Spleen (tissue), 13 donors: ENCODE data around the gene THUMPD1. TPM values are rescaled to one million over a fixed set of nuclear protein-coding genes. Genes with fewer than 3 reads are reported as not detected.

Experiments
- DNase-seq: peaks from one replicate; pipeline ENCODE4 v3.0.0-alpha.2; 2020
- H3K27ac ChIP-seq, 8 donors: fragments of 200-600 bp; sonication (generic) in 7 of 8; 1 replicate in 4 of 8; 2 replicates in 4 of 8; pipeline versions ENCODE4 v1.5.0 to v1.8.0; 2016 to 2021; ENCODE audit warnings: inconsistent platforms in 4 of 8, mild to moderate bottlenecking in 4 of 8, moderate library complexity in 1 of 8
- H3K27me3 ChIP-seq, 7 donors: fragments of 200-600 bp; sonication (generic) in 6 of 7; replicated peaks in 1 of 7; 1 replicate in 4 of 7; 2 replicates in 3 of 7; pipeline versions ENCODE4 v1.5.0 to v1.8.0; 2016 to 2021; ENCODE audit warnings: inconsistent platforms in 3 of 7, mild to moderate bottlenecking in 1 of 7
- H3K36me3 ChIP-seq, 6 donors: fragments of 200-600 bp; sonication (generic) in 5 of 6; 1 replicate in 4 of 6; 2 replicates in 2 of 6; pipeline versions ENCODE4 v1.5.0 to v1.8.0; 2016 to 2021; ENCODE audit warnings: inconsistent platforms in 2 of 6
- H3K4me1 ChIP-seq, 6 donors: fragments of 200-600 bp; sonication (generic) in 5 of 6; 1 replicate in 3 of 6; 2 replicates in 3 of 6; pipeline versions ENCODE4 v1.5.0 to v1.8.0; 2016 to 2021; ENCODE audit warnings: inconsistent platforms in 3 of 6
- H3K4me3 ChIP-seq, 8 donors: fragments of 200-600 bp; sonication (generic) in 7 of 8; 1 replicate in 4 of 8; 2 replicates in 4 of 8; pipeline versions ENCODE4 v1.5.0 to v1.8.0; 2016 to 2021; ENCODE audit warnings: inconsistent platforms in 4 of 8, mild to moderate bottlenecking in 4 of 8, moderate library complexity in 2 of 8
- H3K9me3 ChIP-seq, 8 donors: fragments of 200-600 bp; sonication (generic) in 7 of 8; 1 replicate in 4 of 8; 2 replicates in 4 of 8; pipeline versions ENCODE4 v1.5.0 to v1.8.0; 2016 to 2021; ENCODE audit warnings: inconsistent platforms in 4 of 8
- POLR2A ChIP-seq, 3 donors: fragments of 450-650 bp; IDR thresholded peaks; one replicate each; pipeline ENCODE4 v1.5.1; 2017; ENCODE audit warnings: antibody characterized with exemption in 3 of 3, mild to moderate bottlenecking in 1 of 3
- POLR2AphosphoS5 ChIP-seq, 3 donors: sonication (generic); formaldehyde crosslinking; IDR thresholded peaks; one replicate each; pipeline ENCODE4 v1.5.1; 2017; ENCODE audit warnings: antibody characterized with exemption in 3 of 3
- WGBS, 5 donors: extraction: QIAGEN DNeasy Blood & Tissue Kit in 3 of 5; methylation state at CpG; one replicate each; pipeline versions ENCODE4 v1.1.5 to v1.1.7; 2013 to 2018; 5-methylcytosine and 5-hydroxymethylcytosine counted together
- intact Hi-C: fragments of 100-400 bp; cut with DNase I; formaldehyde crosslinking; loops from one replicate; pipeline ENCODE4 v1.15.0; 2023; ENCODE audit warnings: low total_unique reads
- long read RNA-seq, 2 donors: transcript quantifications; one replicate each; lab custom pipeline, GENCODE V29; 2026
- polyA plus RNA-seq, 3 donors: library from polyadenylated mRNA; stranded (reverse); fragments of 200-250 nt; gene quantifications; one replicate each; pipeline ENCODE4 v1.2.1, GENCODE V29; 2013
- total RNA-seq, 7 donors: library from RNA; depleted of rRNA in 3 of 7; stranded (reverse); fragments of >200 nt in 3 of 7; fragmentation: NEBNext Ultra II Directional in 4 of 7; extraction: Animal tissue kit (Norgen Biotek cat#: 25700) in 4 of 7; gene quantifications; one replicate each; pipeline versions ENCODE4 v1.1.0 to v1.2.1, GENCODE V29; 2016 to 2021
- TF ChIP-seq, protein P1 (sequence below), 11 experiments: fragments of 200-600 bp in 7 of 11; fragments of 450-650 bp in 4 of 11; sonication (generic) in 4 of 11; IDR thresholded peaks in 8 of 11; conservative IDR thresholded peaks in 3 of 11; 1 replicate in 7 of 11; 2 replicates in 4 of 11; pipeline versions ENCODE4 v1.4.0 to v1.8.0; 2016 to 2021; ENCODE audit warnings: antibody characterized with exemption in 11 of 11, inconsistent platforms in 4 of 11, mild to moderate bottlenecking in 1 of 11
- donor health status: healthy with polysubstance abuse.
- donor health status: DM: no; HTN: no; CAD: no; lungs with moderate emphysema.
- donor health status: DM: no; HTN: no; CAD: no.
- donor health status: Bipolar disorder and iron deficiency.
- donor health status: healthy.
- donor health status: DM: no; HTN: no; CAD: no.
- donor health status: DM: yes; HTN: yes; CAD: no.

THUMPD1 gene, protein sequence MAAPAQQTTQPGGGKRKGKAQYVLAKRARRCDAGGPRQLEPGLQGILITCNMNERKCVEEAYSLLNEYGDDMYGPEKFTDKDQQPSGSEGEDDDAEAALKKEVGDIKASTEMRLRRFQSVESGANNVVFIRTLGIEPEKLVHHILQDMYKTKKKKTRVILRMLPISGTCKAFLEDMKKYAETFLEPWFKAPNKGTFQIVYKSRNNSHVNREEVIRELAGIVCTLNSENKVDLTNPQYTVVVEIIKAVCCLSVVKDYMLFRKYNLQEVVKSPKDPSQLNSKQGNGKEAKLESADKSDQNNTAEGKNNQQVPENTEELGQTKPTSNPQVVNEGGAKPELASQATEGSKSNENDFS
- total RNA-seq (10 to 100 TPM; 33.6 to 63.1 (median 40.3) TPM), polyA plus RNA-seq (10 to 100 TPM; 17.1 to 19.9 (median 17.5) TPM)
- long read RNA-seq, donor 1, transcript THUMPD1-205 (2 exons, 1,040 nt): major isoform, 5 of 5 reads
- long read RNA-seq, donor 1, partial matches to known transcripts: 0 of 5 reads
- long read RNA-seq, donor 1, other reads (novel, unspliced or antisense): 0 of 5 reads
- long read RNA-seq, donor 2, full-length matches to known transcripts: 7 of 7 reads
- long read RNA-seq, donor 2, partial matches to known transcripts: 0 of 7 reads
- long read RNA-seq, donor 2, other reads (novel, unspliced or antisense): 0 of 7 reads

DNA sequence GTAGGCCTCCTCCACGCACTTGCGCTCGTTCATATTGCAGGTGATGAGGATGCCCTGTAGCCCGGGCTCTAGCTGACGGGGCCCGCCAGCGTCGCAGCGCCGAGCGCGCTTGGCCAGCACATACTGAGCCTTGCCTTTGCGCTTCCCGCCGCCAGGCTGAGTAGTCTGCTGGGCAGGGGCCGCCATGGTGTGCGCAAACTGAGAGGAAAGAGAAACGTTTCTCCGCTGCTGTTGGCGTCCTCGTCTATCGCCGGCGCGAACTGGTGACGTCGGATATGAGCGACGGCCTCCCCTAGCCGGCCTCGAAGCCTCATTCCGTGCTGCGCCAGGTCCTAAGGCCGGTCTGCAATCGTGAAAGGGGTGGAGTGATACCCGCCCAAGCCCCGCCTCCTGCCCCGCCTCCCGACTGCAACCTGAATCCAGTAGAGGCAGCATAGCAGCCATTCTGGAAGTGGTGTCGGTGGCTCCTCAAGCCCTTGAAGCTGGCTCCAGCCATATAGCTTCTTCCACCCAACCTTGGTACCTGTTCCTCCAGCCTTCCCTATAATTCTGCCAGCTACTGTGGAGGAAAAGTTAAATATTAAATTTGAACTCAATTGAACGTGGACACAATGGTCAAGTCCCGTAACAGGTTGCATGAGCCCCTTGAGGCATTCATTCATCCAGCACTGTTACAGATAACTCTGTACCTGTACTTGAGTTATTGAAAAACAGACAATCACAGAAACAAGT is at the start of gene THUMPD1:
THUMPD1 (minus strand) TSS at position 265 of the 732 bp plus-strand sequence; CDS start at position 186, 79 bp downstream.
- H3K27me3 ChIP-seq: no peaks in the 10 kb centered on the region
- H3K9me3 ChIP-seq: peaks cover 0 to 10% (median 6%) of the 10 kb centered on the region in 8 donors
- H3K4me1 ChIP-seq: peaks cover 11 to 50% (median 38%) of the 10 kb centered on the region in 6 donors
- H3K36me3 ChIP-seq: peaks cover 2 to 31% (median 21%) of the 10 kb centered on the region in 6 donors
- peak within 1 kb of the TSS; percentile 81 to 99 (median 92) for H3K4me3 ChIP-seq
- peak within 1 kb of the TSS; percentile 89 to 99 (median 98) for H3K27ac ChIP-seq
- WGBS, 5 donors: 5 to 12% (median 5%) methylated on average over 16 to 42 of the region's 42 CpGs
- DNase-seq: peak; percentile 99
- TF ChIP-seq POLR2A (IDR thresholded peaks at IDR 0.05) (peak in 2 of 3 donors; percentile 66 to 81), POLR2AphosphoS5 (IDR thresholded peaks at IDR 0.05) (peak; percentile 98 to 99 (median 99))
- TF ChIP-seq, protein P1, sequence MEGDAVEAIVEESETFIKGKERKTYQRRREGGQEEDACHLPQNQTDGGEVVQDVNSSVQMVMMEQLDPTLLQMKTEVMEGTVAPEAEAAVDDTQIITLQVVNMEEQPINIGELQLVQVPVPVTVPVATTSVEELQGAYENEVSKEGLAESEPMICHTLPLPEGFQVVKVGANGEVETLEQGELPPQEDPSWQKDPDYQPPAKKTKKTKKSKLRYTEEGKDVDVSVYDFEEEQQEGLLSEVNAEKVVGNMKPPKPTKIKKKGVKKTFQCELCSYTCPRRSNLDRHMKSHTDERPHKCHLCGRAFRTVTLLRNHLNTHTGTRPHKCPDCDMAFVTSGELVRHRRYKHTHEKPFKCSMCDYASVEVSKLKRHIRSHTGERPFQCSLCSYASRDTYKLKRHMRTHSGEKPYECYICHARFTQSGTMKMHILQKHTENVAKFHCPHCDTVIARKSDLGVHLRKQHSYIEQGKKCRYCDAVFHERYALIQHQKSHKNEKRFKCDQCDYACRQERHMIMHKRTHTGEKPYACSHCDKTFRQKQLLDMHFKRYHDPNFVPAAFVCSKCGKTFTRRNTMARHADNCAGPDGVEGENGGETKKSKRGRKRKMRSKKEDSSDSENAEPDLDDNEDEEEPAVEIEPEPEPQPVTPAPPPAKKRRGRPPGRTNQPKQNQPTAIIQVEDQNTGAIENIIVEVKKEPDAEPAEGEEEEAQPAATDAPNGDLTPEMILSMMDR (IDR thresholded peaks at IDR 0.05 in 8 of 11, conservative IDR thresholded peaks at IDR 0.05 in 3 of 11): peak in 6 of 11 experiments; percentile 8 to 48 (median 38)
- intact Hi-C loops: no loop called here

DNA sequence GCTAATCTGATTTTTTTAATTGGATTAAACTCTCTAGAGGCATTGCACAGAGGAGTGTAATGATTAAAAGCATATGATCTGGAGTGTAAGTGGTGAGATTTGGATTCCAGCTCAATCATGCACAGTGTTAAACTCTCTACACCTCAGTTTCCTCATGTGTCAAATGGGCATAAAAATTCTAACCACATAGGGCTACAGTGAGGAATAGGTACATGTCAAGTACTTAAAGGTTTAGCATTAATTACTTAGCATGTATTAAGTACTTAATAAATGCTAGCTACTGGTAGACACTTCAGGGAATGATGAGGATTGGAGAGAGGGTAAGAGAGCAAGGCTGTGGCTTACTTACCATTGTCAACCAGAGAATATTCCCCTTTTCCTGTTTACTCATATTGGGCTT is 47.5 kb upstream of the THUMPD1 start:
- H3K9me3 ChIP-seq: peaks cover 0 to 3% (median 0%) of the 10 kb centered on the region in 8 donors
- no peaks in the 10 kb centered on the region for H3K27me3 ChIP-seq
- H3K36me3 ChIP-seq: no peaks in the 10 kb centered on the region
- no peak overlapping the region for H3K27ac ChIP-seq
- no peak overlapping the region for H3K4me3 ChIP-seq
- no peaks in the 10 kb centered on the region for H3K4me1 ChIP-seq
- TF ChIP-seq, protein P1 (IDR thresholded peaks at IDR 0.05 in 8 of 11, conservative IDR thresholded peaks at IDR 0.05 in 3 of 11): no peak
- TF ChIP-seq POLR2A (IDR thresholded peaks at IDR 0.05) (no peak), POLR2AphosphoS5 (IDR thresholded peaks at IDR 0.05) (no peak)
- intact Hi-C loops: no loop called here
- DNase-seq: no peak

DNA sequence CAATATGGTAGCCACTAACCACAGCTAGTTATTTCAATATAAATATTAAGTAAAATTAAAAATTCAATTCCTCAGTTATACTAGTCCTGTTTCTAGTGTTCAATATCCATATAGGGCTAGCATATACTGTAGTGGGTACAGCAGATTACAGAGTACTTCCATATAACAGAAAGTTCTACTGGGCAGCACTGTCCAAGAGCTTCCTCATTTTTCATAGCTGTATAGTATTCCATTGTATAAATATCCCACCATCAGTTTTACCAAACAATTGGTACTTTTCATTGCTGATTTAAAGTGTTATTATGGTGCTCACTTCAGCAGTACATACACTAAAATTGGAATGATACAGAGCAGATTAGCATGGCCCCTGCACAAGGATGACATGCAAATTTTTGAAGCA is 42.6 kb upstream of the THUMPD1 start:
- H3K4me1 ChIP-seq: no peaks in the 10 kb centered on the region
- H3K9me3 ChIP-seq: peaks cover 0 to 5% (median 0%) of the 10 kb centered on the region in 8 donors
- no peak for DNase-seq
- peaks cover 0 to 9% (median 0%) of the 10 kb centered on the region in 6 donors for H3K36me3 ChIP-seq
- no peak overlapping the region for H3K27ac ChIP-seq
- H3K27me3 ChIP-seq: no peaks in the 10 kb centered on the region
- intact Hi-C loops: no loop called here
- TF ChIP-seq, protein P1 (IDR thresholded peaks at IDR 0.05 in 8 of 11, conservative IDR thresholded peaks at IDR 0.05 in 3 of 11): no peak
- TF ChIP-seq POLR2A (IDR thresholded peaks at IDR 0.05) (no peak), POLR2AphosphoS5 (IDR thresholded peaks at IDR 0.05) (no peak)
- no peak overlapping the region for H3K4me3 ChIP-seq
